ENCODE data around the gene NHS.
"Not testable (repeated sequence)": the region's sequence is repeated elsewhere in the genome, so short reads cannot be mapped to it uniquely, and the experiment has no call there.

- not testable (repeated sequence) for TF ChIP-seq CEBPB (IDR thresholded peaks at IDR 0.05; ENCODE audit: low read depth, low read length); CTCF (conservative IDR thresholded peaks at IDR 0.05; ENCODE audit: low read depth, low read length); POLR2A (IDR thresholded peaks at IDR 0.05; ENCODE audit: low read depth, low read length); BHLHE40 (IDR thresholded peaks at IDR 0.05; ENCODE audit: low read depth, low read length); RFX5 (IDR thresholded peaks at IDR 0.05; ENCODE audit: low read depth, low read length); MAFK (IDR thresholded peaks at IDR 0.05; ENCODE audit: low read depth, low read length); FOS (IDR thresholded peaks at IDR 0.05; ENCODE audit: low read depth, low read length); RCOR1 (IDR thresholded peaks at IDR 0.05; ENCODE audit: insufficient replicate concordance, low read length); NFE2L2 (IDR thresholded peaks at IDR 0.05; ENCODE audit: low read depth, low read length); SMC3 (IDR thresholded peaks at IDR 0.05; ENCODE audit: low read depth, low read length); USF2 (IDR thresholded peaks at IDR 0.05; ENCODE audit: low read depth, low read length); RAD21 (IDR thresholded peaks at IDR 0.05; ENCODE audit: low read length); CHD1 (IDR thresholded peaks at IDR 0.05; ENCODE audit: low read depth, low read length); MAZ (IDR thresholded peaks at IDR 0.05; ENCODE audit: borderline replicate concordance, low read depth, low read length)
These were observed 131.4 kb downstream of the NHS start for GRCh38 chrX:17506352-17506751.
